ENCODE data around the gene COLGALT1.

GRCh38 chr19:17543986-17544385, 11.5 kb upstream of the COLGALT1 start:
- TF ChIP-seq POLR2A (IDR thresholded peaks at IDR 0.05; ENCODE audit: control extremely low read depth in 1 of 2, low read depth in 2 of 2, low read length in 2 of 2) (no peak), CBX5 (IDR thresholded peaks at IDR 0.05; ENCODE audit: low read depth, low read length) (no peak)
- TF ChIP-seq, protein P1, sequence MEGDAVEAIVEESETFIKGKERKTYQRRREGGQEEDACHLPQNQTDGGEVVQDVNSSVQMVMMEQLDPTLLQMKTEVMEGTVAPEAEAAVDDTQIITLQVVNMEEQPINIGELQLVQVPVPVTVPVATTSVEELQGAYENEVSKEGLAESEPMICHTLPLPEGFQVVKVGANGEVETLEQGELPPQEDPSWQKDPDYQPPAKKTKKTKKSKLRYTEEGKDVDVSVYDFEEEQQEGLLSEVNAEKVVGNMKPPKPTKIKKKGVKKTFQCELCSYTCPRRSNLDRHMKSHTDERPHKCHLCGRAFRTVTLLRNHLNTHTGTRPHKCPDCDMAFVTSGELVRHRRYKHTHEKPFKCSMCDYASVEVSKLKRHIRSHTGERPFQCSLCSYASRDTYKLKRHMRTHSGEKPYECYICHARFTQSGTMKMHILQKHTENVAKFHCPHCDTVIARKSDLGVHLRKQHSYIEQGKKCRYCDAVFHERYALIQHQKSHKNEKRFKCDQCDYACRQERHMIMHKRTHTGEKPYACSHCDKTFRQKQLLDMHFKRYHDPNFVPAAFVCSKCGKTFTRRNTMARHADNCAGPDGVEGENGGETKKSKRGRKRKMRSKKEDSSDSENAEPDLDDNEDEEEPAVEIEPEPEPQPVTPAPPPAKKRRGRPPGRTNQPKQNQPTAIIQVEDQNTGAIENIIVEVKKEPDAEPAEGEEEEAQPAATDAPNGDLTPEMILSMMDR (IDR thresholded peaks at IDR 0.05; ENCODE audit: control extremely low read depth in 1 of 3, insufficient read depth in 1 of 3, low read depth in 1 of 3, low read length in 3 of 3): no peak
